SK-N-SH (cell line): Measurements from ENCODE around the gene DZIP1.

ENCODE experiments used
- CHD2 ChIP-seq: fragments of 150-350 bp; IDR thresholded peaks from 2 replicates; pipeline ENCODE4 v1.6.1; 2018; ENCODE audit warnings: low read length; ENCODE audit not compliant: partially characterized antibody
- CTCF ChIP-seq: fragments of 200-600 bp; sonication (generic); IDR thresholded peaks from 2 replicates; pipeline ENCODE4 v1.6.1; 2017; ENCODE audit warnings: antibody characterized with exemption, mild to moderate bottlenecking, moderate library complexity
- EP300 ChIP-seq, 2 experiments: IDR thresholded peaks; 2 replicates each; pipeline versions ENCODE4 v1.4.0 to v1.6.1; 2012; ENCODE audit warnings: borderline replicate concordance in 1 of 2, low read depth in 1 of 2, low read length in 1 of 2
- EZH2phosphoT487 ChIP-seq: fragments of 200-600 bp; sonication (generic); IDR thresholded peaks from 2 replicates; pipeline ENCODE4 v1.6.1; 2017; ENCODE audit warnings: low read depth, mixed run types, mild to moderate bottlenecking, antibody characterized with exemption, moderate library complexity, borderline replicate concordance
- FOXM1 ChIP-seq: IDR thresholded peaks from 2 replicates; pipeline ENCODE4 v1.4.0; 2012; ENCODE audit warnings: low read depth, mild to moderate bottlenecking
- MAX ChIP-seq: IDR thresholded peaks from 2 replicates; pipeline ENCODE4 v1.4.0; 2012; ENCODE audit warnings: low read depth
- NRF1 ChIP-seq: IDR thresholded peaks from 2 replicates; pipeline ENCODE4 v1.6.1; 2012; ENCODE audit warnings: low read depth, mild to moderate bottlenecking, low read length
- POLR2AphosphoS5 ChIP-seq: IDR thresholded peaks from 2 replicates; pipeline ENCODE4 v1.6.1; 2012; ENCODE audit warnings: low read depth, low read length
- RXRA ChIP-seq: IDR thresholded peaks from 2 replicates; pipeline ENCODE4 v1.4.0; 2012; ENCODE audit warnings: low read depth, mild to moderate bottlenecking, borderline replicate concordance
- SIN3A ChIP-seq: IDR thresholded peaks from 2 replicates; pipeline ENCODE4 v1.6.1; 2012; ENCODE audit warnings: low read depth, mild to moderate bottlenecking, low read length, moderate library complexity, borderline replicate concordance
- USF1 ChIP-seq: IDR thresholded peaks from 2 replicates; pipeline ENCODE4 v1.4.0; 2012; ENCODE audit warnings: low read depth, borderline replicate concordance
- ZBTB33 ChIP-seq: IDR thresholded peaks from 2 replicates; pipeline ENCODE4 v1.4.0; 2012; ENCODE audit warnings: low read depth, borderline replicate concordance

- no peak for TF ChIP-seq CTCF
- no peak for TF ChIP-seq FOXM1
- no peak for TF ChIP-seq EZH2phosphoT487
- TF ChIP-seq ZBTB33, result no peak
- TF ChIP-seq POLR2AphosphoS5, result no peak
- no peak for TF ChIP-seq CHD2
- no peak for TF ChIP-seq NRF1
- no peak for TF ChIP-seq SIN3A
- no peak for TF ChIP-seq RXRA
- no peak for TF ChIP-seq MAX
- no peak for TF ChIP-seq USF1
- TF ChIP-seq EP300 (IDR thresholded peaks at IDR 0.05; ENCODE audit: borderline replicate concordance in 1 of 2, low read depth in 1 of 2, low read length in 1 of 2), result no peak
Measured at GRCh38 chr13:95570016-95570415, 74.5 kb downstream of the DZIP1 start.
